H7 (cell line): ENCODE results near the gene YIPF1. TPM values are rescaled to one million over a fixed set of nuclear protein-coding genes. Genes with fewer than 3 reads are reported as not detected.
"Not testable (repeated sequence)": the region's sequence is repeated elsewhere in the genome, so short reads cannot be mapped to it uniquely, and the experiment has no call there.

Experiments used
- DNase-seq: peaks from one replicate; pipeline ENCODE4 v3.0.0; 2012
- H3K27me3 ChIP-seq: 2 replicates; pipeline ENCODE4 v1.6.0; 2011; ENCODE audit warnings: mild to moderate bottlenecking, low read length; ENCODE audit not compliant: control insufficient read depth, insufficient read depth
- H3K36me3 ChIP-seq: replicated peaks from 2 replicates; pipeline ENCODE4 v1.5.1; 2011; ENCODE audit warnings: low read length; ENCODE audit not compliant: control insufficient read depth, insufficient read depth
- H3K4me3 ChIP-seq: 2 replicates; pipeline ENCODE4 v1.5.1; 2011; ENCODE audit warnings: low read depth, mild to moderate bottlenecking, control low read depth, low read length, moderate library complexity; ENCODE audit not compliant: insufficient read depth
- total RNA-seq: library from RNA; depleted of rRNA; stranded (reverse); fragments of >200 nt; shearing (Covaris generic); gene quantifications from 2 replicates; pipeline ENCODE4 v1.2.3, GENCODE V29; 2014

The YIPF1 gene
- total RNA-seq, 1 experiment from 2014 or later = 29.3 TPM

- H3K4me3 ChIP-seq = peak within 1 kb of the TSS; percentile 94
- peak; percentile 92 for DNase-seq
- H3K27me3 ChIP-seq = no peaks in the 10 kb centered on the region
- H3K36me3 ChIP-seq = no peaks in the 10 kb centered on the region
Observed at GRCh38 chr1:53837924-53838653, 51.5 kb downstream of the YIPF1 start, which contains the start of gene NDC1. Gene NDC1 (minus strand): TSS chr1:53838296. CDS start chr1:53838261, 35 bp downstream.

GRCh38 chr1:53837646-53837923 lies 52.0 kb downstream of the YIPF1 start:
- H3K4me3 ChIP-seq = peak overlapping the region; percentile 94
- no peaks in the 10 kb centered on the region for H3K36me3 ChIP-seq
- H3K27me3 ChIP-seq = no peaks in the 10 kb centered on the region
- no peak for DNase-seq

- no peak for DNase-seq
- Histone ChIP-seq H3K4me3 (no peak overlapping the region), H3K36me3 (no peaks in the 10 kb centered on the region), H3K27me3 (no peaks in the 10 kb centered on the region)
Observed at GRCh38 chr1:53835491-53835890, 54.1 kb downstream of the YIPF1 start.

GRCh38 chr1:53834776-53835175 lies 54.8 kb downstream of the YIPF1 start:
- Histone ChIP-seq H3K27me3 (no peaks in the 10 kb centered on the region), H3K36me3 (no peaks in the 10 kb centered on the region), H3K4me3 (no peak overlapping the region)
- no peak for DNase-seq

GRCh38 chr1:53833393-53833792 lies 56.2 kb downstream of the YIPF1 start:
- H3K27me3 ChIP-seq = no peaks in the 10 kb centered on the region
- H3K4me3 ChIP-seq = no peak overlapping the region
- no peak for DNase-seq
- 0 out of 2 replicates have a peak, but pooled peaks cover 2% of the 10 kb centered on the region for H3K36me3 ChIP-seq

- no peaks in the 10 kb centered on the region for H3K27me3 ChIP-seq
- peak; percentile 25 for DNase-seq
- H3K36me3 ChIP-seq = peaks cover 15% of the 10 kb centered on the region
- H3K4me3 ChIP-seq = no peak overlapping the region
Observed at GRCh38 chr1:53826367-53826766, 63.2 kb downstream of the YIPF1 start.

GRCh38 chr1:53825306-53825705 lies 64.3 kb downstream of the YIPF1 start:
- DNase-seq = no peak
- H3K4me3 ChIP-seq = no peak overlapping the region
- peaks cover 16% of the 10 kb centered on the region for H3K36me3 ChIP-seq
- no peaks in the 10 kb centered on the region for H3K27me3 ChIP-seq

GRCh38 chr1:53822931-53823330 lies 66.7 kb downstream of the YIPF1 start:
- Histone ChIP-seq H3K36me3 (peaks cover 14% of the 10 kb centered on the region), H3K27me3 (no peaks in the 10 kb centered on the region)

GRCh38 chr1:53821380-53821779 lies 68.2 kb downstream of the YIPF1 start:
- H3K36me3 ChIP-seq = peaks cover 14% of the 10 kb centered on the region
- no peaks in the 10 kb centered on the region for H3K27me3 ChIP-seq
- no peak for DNase-seq
- H3K4me3 ChIP-seq = no peak overlapping the region

More at GRCh38 chr1:53822931-53823330, 66.7 kb downstream of the YIPF1 start:
- no peak for DNase-seq
- H3K4me3 ChIP-seq = no peak overlapping the region

GRCh38 chr1:53819387-53819786 lies 70.2 kb downstream of the YIPF1 start:
- DNase-seq = no peak
- Histone ChIP-seq H3K27me3 (no peaks in the 10 kb centered on the region), H3K4me3 (no peak overlapping the region), H3K36me3 (peaks cover 6% of the 10 kb centered on the region)

GRCh38 chr1:53816584-53816983 lies 73.0 kb downstream of the YIPF1 start:
- DNase-seq, H3K36me3 ChIP-seq, H3K4me3 ChIP-seq, H3K27me3 ChIP-seq: not testable (repeated sequence)

GRCh38 chr1:53815484-53815883 lies 74.1 kb downstream of the YIPF1 start:
- not testable (repeated sequence) for H3K4me3 ChIP-seq, H3K36me3 ChIP-seq, H3K27me3 ChIP-seq, DNase-seq

- no peaks in the 10 kb centered on the region for H3K27me3 ChIP-seq
- no peak overlapping the region for H3K4me3 ChIP-seq
- H3K36me3 ChIP-seq = peaks cover 2% of the 10 kb centered on the region
- peak; percentile 30 for DNase-seq
Observed at GRCh38 chr1:53811414-53811851, 78.2 kb downstream of the YIPF1 start.

GRCh38 chr1:53810497-53810896 lies 79.1 kb downstream of the YIPF1 start:
- Histone ChIP-seq H3K27me3 (no peaks in the 10 kb centered on the region), H3K4me3 (no peak overlapping the region), H3K36me3 (peaks cover 4% of the 10 kb centered on the region)
- DNase-seq = no peak

GRCh38 chr1:53810007-53810406 lies 79.6 kb downstream of the YIPF1 start:
- no peak for DNase-seq
- H3K4me3 ChIP-seq = no peak overlapping the region
- no peaks in the 10 kb centered on the region for H3K27me3 ChIP-seq
- peaks cover 5% of the 10 kb centered on the region for H3K36me3 ChIP-seq

- H3K27me3 ChIP-seq = no peaks in the 10 kb centered on the region
- no peak for DNase-seq
- H3K36me3 ChIP-seq = peaks cover 6% of the 10 kb centered on the region
Observed at GRCh38 chr1:53807916-53808315, 81.7 kb downstream of the YIPF1 start.

More at GRCh38 chr1:53807916-53808315, 81.7 kb downstream of the YIPF1 start:
- H3K4me3 ChIP-seq = no peak overlapping the region
